A673 (cell line): ENCODE results near the gene PLCB2.

Experiments
- EZH2 ChIP-seq: fragments of 200-600 bp; sonication (generic); IDR thresholded peaks from 2 replicates; pipeline ENCODE4 v1.6.1; 2017; ENCODE audit warnings: borderline replicate concordance, low read depth, mild to moderate bottlenecking, mixed read lengths, antibody characterized with exemption, low read length; ENCODE audit not compliant: poor library complexity, severe bottlenecking
- TF ChIP-seq, protein P1 (sequence below): fragments of 300-800, 200-600 bp; sonication (generic); conservative IDR thresholded peaks from 2 replicates; pipeline ENCODE4 v1.5.1; 2017; ENCODE audit warnings: low read depth, mild to moderate bottlenecking, antibody characterized with exemption, low read length, moderate library complexity, mixed read lengths

- TF ChIP-seq, protein P1, sequence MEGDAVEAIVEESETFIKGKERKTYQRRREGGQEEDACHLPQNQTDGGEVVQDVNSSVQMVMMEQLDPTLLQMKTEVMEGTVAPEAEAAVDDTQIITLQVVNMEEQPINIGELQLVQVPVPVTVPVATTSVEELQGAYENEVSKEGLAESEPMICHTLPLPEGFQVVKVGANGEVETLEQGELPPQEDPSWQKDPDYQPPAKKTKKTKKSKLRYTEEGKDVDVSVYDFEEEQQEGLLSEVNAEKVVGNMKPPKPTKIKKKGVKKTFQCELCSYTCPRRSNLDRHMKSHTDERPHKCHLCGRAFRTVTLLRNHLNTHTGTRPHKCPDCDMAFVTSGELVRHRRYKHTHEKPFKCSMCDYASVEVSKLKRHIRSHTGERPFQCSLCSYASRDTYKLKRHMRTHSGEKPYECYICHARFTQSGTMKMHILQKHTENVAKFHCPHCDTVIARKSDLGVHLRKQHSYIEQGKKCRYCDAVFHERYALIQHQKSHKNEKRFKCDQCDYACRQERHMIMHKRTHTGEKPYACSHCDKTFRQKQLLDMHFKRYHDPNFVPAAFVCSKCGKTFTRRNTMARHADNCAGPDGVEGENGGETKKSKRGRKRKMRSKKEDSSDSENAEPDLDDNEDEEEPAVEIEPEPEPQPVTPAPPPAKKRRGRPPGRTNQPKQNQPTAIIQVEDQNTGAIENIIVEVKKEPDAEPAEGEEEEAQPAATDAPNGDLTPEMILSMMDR: no peak
- no peak for TF ChIP-seq EZH2
These were observed 68.4 kb downstream of the PLCB2 start for GRCh38 chr15:40239404-40239692.
